Stimulated activated CD8-positive, alpha-beta memory T cell treated with anti-CD3 and anti-CD28 coated beads, Interleukin-4, amount 100 ng/mL, for 4 hours (primary cell): ENCODE results near the gene MPRIP.

Source experiments
- DNase-seq, 2 donors: peaks; one replicate each; pipeline ENCODE4 v3.0.0-alpha.2; 2020; ENCODE audit warnings: low read depth in 2 of 2, low spot score in 1 of 2

Gene MPRIP

DNA sequence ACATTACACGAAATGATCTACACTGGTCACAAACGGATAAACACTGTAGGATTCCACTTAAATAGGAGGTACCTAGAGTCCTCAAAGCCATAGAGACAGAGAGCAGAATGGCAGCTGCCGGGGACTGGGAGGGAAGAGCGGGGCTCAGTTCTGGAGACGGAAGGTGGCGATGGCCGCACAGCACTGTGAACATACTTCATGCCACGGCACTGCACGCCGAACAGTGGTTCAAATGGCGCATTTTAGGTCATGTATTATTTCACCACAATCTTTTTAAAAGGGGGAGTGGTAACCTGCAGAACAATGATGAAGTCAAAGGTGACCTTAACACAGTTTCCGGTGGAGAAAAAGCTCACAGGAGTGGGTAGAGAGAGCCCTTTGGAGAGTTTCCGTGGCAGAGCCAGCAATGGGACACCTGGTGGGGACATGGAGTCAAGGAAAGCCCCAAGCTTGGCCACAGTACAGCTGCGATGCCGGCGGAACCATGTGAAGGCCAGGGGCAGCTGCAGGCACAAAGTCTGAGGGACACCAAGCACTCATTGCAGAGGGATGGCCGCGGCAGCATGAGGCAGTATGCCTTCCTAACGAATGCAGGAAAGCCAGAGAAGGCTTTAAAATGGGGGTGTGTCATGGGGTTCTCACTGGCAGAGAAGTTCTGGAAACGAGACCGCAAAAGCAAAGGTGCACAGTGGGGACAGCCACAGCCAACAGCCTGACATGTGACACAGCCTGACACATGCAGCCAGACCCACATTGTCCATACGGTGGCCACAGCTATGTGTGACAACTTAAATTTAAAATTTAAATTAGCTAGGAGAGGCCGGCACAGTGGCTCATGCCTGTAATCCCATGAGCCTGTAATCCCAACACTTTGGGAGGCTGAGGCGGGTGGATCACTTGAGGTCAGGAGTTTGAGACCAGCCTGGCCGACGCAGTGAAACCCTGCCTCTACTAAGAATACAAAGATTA lies 187.4 kb downstream of the MPRIP start:
- DNase-seq, result no peak

DNA sequence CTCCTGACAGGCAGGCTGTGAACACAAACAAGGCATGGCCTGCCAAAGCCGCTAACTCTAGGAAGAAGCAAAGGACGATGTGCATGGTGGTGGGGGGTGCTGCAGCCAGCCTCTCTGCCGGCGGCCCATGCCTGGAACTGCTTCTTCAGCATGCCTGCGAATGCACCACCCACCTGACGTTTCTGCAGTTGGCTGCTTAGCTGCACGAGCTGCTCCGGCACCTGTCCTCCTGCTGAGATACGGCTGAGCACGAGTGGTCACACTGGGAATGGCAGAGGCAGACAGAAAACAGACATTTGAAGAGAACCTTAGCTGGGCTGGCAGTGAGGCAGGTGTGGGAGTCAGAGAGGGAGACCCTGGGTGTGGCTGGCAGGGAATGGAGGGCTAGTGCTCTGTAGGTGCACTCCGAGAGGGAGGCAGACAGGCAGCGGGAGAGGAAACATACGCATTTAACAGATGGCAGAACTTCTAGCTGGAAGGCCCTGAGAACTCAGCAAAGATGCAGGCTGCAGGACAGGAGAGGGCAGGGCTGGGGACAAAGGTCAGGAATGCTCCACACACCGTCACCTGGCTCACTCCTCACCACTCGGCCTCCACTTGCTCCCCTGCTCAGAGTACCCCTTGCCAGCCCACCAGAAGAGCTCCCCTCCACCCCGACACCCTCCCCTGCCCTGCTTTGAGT lies 189.5 kb downstream of the MPRIP start:
- DNase-seq, result no peak

DNA sequence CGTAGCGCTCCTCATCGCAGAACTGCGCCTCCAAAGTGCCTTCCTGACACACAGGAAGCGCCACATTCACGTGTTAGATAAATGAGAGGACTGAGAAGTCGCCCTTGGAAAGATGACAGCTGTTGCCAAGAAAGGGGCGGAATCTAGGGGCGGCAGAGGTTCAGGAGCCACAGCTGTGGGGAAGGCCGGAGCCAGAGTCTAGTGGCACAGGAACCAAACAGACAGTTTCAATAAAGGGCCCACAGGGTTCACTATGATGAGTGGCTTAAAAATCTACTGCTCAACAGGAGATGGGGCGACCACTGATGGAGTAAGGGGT lies 190.0 kb downstream of the MPRIP start:
- no peak for DNase-seq

DNA sequence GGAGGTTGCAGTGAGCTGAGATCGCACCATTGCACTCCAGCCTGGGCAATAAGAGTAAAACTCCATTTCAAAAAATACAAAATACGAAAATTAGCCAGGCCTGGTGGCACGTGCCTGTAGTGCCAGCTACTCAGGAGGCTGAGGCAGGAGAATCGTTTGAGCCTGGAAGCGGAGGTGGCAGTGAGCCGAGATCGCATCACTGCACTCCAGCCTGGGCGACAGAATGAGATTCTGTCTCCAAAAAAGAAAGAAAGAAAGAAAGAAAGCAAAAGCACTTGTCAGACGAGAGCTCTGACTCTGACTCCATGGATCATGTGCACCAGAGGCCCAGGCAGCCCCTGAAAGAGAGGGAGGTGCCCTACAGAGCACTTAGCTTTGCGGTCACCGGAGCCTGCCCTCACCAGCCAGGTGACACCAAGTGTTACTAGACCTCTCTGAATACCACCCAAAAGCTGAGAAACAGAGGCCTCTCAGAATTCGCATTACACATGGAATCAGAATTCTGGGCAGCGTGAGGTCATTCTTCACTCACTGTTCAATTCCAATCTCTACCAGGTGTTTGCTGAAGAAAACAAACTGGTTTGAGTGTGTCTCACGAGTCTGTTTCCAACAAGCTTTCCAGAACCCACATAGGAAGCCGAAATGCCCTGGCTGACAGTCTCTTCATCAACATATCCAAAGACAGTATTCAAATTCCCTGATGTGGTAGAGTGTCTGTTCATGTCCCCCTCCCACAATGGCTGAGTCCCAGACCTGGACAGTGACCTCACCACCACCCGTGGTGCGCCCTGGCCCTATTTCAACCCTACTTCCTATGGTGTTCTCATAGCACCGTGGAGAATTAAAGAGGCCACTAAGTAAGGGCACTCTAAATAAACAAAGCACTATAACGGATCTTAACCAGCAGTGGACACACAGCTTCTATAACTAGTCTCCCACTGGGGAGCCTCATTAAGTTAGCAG lies 193.2 kb downstream of the MPRIP start:
- DNase-seq, result no peak

DNA sequence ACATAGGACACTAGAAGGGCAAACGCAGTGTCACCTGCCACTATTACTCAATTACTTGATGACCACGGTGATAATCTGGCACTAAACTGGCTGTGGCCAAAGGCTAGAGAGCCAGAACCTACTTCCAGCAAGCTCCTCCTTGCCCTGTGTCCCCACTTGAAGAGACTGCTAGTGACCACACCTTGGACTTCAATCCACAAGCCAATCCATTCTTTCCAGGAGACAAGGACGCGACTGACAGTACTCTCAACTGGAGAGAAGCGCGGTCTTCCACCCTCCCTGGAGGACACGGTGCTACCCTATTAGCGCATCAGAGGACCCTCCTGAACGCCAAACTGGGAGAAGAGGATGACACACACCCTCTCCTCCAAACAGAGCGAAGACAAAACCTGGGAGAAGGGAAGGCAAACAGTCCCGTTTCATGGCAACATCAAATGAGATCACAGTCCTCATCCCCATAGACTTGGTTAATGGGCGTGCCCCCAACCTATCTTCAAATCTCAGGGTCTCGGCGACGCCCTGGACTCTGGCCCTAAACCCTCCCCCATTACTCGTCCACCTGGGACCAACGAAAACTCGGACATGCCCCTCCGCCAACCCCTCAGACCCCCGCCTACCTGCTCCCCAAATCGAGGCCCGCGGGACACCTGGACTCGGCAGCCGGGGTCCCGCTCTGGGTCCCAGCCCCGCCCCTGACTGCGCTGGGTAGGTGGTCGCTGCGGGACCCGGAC lies 194.2 kb downstream of the MPRIP start:
- no peak for DNase-seq

DNA sequence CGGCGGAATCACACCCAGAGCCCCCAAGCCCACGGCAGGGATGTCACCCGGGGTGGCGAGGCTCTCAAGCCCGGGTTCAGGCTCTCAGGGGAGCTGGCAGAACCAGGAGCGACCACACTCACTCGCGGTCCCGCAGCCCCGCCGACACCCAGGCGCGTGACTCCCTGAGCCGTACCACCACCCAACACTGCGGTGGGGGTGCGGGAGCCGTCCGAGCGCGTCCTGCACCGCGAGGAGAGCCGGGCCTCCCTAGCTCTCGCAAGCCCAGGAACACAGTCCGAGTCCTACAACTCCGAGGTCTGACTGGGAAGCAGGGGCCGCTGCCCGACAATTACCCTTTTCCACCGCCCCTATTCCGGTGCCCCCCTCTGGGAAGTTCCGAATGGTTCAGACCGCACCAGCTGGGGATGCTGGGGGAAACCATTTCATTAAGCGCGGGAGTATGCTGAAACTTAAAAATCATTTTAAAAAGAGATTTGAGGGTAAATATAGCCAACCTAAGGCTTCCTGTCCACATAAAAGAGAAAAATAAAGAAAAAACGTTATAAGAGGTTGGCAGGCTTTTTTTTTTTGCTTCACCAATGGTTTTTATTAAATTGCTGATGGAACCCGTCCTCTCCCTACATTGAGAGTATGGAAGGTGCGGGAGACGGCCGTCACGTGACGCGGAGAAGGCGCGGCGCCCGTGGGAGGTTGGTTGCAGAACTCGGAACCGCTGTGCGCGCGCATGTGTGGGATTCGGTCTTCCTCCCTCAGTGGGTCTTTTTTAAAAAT lies 195.0 kb downstream of the MPRIP start, which contains the start of gene FLCN:
Gene FLCN (minus strand): TSS at position 143 of the 774 bp plus-strand sequence. CDS start 9,031 bp downstream, outside the sequence.
- peak; percentile 78 to 86 for DNase-seq

DNA sequence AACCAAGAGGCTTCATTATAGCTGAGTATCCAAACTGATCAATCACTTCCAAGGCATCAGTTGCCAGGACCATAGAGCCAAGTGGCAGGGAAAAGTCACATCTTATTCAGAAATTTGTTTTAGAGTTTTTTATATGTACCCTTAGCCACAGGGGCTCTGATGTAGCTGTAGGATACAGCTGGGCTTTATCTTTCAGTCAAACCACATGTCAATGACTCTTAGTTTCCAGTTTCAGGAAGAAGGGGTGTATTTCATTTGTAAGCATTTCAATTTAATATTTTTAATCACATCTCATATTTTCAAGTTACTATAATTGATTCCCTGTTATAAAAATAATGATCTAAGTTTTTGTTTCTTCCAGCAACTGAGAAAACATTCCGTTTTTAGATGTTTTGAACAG lies 197.6 kb downstream of the MPRIP start:
- no peak for DNase-seq

DNA sequence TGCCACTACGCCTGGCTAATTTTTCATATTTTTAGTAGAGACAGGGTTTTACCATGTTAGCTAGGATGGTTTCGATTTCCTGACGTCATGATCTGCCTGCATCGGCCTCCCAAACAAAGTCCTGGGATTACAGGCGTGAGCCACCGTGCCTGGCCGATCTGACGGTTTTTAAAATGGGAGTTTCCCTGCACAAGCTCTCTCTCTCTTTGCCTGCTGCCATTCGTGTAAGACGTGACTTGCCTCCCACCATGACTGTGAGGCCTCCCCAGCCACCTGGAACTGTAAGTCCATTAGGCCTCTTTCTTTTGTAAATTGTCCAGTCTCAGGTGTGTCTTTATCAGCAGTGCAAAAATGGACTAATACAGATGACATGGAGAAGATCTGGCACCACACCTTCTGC lies 199.4 kb downstream of the MPRIP start:
- DNase-seq, result no peak

DNA sequence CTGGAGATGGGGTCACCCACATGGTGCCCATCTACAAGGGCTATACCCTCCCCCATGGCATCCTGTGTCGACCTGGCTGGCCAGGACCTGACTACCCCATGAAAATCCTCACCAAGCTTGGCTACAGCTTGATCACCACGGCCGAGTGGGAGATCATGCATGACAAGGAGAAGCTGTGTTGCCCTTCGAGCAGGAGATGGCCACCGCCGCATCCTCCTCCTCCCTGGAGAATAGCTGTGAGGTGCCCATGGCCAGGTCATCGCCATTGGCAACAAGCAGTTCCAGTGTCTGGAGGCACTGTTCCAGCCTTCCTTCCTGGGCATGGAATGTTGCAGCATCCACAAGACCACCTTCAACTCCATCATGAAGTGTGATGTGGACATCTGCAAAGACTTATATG lies 200.0 kb downstream of the MPRIP start:
- no peak for DNase-seq
